Activated T-cell treated with anti-CD3 and anti-CD28 coated beads for 4 hours (primary cell): ENCODE results near the gene SOAT2.

Experiments used
- DNase-seq: peaks from one replicate; pipeline ENCODE4 v3.0.0-alpha.2; 2020

SOAT2 gene

DNA sequence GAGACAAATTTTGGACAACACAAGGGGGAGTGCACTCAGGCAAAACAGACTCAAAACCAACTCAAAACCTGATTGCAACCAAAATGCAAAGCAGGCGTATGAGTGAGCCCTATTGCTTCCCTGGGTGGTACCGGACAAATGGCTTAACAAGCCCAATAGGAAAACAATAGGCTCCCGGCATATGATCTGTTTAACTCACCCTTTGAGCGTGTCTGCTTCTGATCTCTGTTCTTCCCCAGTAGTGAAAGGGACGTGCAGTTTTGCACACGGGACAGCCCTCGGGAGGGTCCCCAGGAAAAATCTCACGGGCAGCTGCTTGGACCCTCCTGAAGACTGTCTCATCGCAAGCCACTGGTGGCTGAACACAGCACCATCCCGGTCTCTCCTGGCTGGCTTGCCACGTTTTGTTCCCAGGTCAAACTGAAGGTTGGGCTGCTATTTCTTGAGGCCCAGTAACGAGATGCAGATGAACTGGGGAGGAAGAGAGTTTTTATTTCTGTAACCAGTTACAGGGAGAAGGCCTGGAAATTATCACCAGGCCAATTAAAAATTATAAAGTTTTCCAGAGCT is 9.9 kb downstream of the SOAT2 start:
- DNase-seq = no peak

DNA sequence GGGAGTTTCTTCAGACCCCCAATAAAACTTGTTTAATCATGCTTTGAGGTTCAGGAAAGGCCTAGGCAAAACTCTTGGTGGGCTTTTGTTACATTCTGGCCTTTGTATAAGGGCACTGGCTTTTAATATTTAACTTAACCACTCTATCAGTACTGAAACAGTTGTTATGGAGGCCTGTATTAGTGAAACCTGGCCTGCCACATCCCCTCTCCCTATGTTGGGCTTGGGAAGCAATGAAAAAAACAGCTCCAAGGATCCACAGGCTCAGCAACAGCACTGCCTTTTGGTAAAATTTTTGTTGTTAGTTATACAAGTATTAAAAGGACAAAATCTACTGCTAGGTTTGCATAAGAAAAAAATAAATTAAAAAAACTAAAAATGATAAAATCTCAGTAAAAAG is 10.7 kb downstream of the SOAT2 start:
- DNase-seq = no peak

DNA sequence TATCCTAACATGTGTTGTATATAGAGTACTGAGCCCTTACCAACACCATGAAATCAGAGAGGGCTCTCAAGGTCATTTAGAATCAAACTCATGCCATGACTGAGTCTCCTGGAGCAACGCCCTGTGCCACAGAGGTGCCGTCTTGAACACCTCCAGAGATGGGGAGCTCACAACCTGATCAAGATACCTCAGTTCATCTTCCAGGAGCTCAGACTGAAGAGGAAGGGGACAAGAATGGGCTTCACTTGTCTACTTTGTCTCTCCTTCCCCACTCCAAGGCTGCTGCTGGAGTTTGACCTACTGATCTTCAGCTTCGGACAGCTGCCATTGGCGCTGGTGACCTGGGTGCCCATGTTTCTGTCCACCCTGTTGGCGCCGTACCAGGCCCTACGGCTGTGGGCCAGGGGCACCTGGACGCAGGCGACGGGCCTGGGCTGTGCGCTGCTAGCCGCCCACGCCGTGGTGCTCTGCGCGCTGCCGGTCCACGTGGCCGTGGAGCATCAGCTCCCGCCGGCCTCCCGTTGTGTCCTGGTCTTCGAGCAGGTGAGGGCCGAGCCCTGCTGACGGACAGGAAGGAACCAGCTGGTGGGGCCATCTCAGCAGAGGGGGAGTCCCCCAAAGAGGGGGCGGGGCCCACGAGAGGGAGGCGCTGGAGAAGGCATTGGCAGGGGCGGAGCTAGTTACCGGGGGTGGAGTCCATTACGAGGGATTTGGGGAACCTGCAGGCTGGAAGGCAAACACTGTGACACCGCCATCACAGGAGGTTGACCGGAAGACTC is 12.0 kb downstream of the SOAT2 start:
- DNase-seq = no peak

DNA sequence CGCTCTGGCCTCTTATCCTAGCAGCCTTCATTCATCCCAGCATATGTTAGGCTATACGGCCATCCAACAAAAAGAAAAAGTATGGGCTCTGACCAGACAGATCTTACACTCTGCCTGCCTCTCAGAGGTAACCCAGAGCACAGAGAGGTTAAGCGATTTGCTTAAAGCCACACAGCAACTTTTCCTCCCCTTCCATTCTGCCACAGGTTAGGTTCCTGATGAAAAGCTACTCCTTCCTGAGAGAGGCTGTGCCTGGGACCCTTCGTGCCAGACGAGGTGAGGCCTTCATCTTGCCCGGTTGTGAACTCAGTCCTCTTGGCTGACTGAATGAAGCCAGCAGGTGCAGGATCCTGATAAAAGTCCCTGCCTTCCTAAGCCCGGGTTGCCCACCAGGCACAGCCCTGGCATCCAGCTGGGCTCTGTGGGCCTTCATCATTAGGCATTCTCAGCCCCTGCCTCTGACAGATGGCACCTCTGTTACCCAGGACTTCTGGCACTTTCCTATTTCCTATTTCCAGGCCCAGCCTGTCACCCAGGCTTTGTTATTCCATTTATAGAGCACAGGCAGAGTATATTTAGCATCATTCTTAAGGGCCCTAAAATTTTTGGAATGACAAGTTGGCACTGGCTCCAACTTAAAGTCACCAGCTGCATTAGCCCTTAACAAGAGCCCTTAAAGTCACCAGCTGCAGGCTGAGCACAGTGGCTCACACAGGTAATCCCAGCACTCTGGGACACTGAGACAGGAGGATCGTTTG is 12.8 kb downstream of the SOAT2 start:
- no peak for DNase-seq

DNA sequence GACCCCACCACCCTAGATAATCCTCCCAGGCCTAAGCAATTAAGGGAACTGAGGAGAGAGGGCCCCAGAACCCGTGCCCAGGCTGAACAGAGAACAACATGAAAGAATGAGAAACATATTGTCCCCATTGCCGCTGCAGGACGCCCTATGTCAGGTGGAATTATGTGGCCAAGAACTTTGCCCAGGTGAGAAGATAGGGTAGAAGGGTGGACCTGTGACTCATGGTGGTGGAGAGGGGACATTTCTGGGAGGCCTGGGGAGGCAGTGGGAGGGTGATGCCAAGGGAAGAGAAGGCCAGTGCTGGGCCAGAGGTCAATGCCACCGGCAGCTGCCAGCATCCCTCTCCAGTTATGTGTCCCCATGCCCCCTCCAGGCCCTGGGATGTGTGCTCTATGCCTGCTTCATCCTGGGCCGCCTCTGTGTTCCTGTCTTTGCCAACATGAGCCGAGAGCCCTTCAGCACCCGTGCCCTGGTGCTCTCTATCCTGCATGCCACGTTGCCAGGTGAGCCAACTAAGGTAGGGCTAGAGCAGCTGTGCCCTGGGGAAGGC is 15.5 kb downstream of the SOAT2 start:
- no peak for DNase-seq

DNA sequence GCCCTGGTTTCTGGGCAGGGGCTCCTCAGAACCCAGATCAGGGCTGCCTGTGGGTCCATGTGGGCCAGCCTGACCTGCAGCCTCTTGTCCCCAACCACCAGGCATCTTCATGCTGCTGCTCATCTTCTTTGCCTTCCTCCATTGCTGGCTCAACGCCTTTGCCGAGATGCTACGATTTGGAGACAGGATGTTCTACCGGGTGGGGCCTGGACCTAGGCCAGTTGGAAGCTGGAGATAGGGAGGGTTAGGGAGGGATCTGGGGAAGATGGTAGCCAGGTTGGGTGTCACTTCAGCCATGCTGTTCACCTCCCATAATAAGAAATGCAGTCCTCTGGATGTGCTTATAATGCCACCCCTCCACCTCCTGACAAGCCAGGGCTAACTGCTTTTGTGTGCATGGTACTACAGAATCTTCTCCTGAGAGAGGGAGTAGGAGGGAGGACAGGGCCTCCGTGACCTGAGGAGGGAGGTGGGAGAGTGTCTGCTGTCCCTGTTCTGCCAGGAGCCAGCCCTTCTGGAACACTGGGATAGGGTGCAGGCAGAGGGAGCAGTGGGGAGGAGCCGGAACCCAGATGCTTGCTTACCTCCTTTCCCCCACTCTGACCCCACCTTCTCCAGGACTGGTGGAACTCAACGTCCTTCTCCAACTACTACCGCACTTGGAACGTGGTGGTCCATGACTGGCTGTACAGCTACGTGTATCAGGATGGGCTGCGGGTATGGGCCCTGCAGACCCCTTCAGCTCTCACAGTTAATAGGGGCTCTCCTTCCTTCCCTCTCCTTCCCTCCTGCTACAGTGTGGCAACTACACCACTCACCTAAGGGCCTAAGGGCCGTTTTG is 17.6 kb downstream of the SOAT2 start:
- DNase-seq = no peak

DNA sequence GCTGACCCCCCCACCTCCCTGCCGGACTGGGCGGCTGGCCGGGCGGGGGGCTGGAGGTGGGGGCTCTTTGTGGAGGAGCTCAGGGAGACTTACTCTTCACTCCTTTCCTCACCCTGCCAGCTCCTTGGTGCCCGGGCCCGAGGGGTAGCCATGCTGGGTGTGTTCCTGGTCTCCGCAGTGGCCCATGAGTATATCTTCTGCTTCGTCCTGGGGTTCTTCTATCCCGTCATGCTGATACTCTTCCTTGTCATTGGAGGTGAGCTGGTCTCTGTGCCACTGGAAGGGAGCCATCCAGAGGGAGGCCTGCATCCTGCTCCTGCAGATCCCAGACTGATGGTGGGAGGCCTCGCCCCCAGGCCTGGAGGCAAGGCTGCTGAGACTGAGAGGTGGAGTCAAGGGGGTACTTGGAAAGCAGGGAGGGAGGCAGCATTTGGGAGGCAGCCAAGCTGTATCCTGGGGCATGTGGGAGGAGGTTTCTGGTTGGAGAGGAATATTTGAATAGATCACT is 19.7 kb downstream of the SOAT2 start:
- no peak for DNase-seq

DNA sequence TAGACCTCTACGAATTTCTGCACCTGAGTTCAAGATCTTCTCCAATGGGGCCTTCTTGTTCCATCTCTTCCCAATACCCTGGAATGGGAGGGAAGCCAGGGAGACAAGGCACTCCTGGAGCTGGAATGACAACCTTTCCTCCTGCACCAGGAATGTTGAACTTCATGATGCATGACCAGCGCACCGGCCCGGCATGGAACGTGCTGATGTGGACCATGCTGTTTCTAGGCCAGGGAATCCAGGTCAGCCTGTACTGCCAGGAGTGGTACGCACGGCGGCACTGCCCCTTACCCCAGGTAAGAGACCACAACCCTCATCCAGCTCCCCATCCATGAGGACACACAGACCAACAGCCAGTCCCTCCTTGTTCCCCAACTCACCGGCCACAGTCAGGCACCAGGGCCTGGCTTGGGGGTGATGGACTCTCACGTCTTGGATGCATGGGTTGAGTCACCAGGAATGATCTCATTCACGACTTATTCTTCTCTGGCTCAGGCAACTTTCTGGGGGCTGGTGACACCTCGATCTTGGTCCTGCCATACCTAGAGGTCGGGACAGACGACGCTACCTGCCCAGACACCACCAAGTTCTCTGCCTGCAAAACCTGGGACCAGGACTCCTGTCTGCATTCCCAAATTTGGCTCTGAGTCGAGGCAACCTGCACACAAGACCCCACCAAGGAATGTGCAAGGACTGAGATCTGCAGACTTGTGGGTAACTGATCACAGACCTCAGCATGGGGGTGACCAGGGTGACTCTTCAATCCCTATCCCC is 20.5 kb downstream of the SOAT2 start:
- no peak for DNase-seq

DNA sequence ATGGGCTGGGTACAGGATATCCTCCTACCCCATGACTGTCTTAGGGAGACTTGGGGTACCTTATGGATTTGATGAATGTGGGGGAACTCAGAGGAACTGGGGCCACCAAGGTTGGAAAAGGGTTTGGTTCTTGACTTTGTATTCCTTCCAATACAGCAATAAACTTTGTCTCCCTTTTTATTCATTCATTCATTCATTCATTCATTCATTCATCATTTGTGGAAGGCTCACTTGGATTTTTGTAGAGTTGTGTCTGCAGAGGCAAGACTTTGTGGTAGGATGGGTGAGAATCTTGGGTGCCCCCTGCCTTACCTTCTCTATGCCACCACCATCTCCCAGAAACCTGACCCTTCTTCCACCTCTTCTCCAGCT is 21.1 kb downstream of the SOAT2 start:
- no peak for DNase-seq

DNA sequence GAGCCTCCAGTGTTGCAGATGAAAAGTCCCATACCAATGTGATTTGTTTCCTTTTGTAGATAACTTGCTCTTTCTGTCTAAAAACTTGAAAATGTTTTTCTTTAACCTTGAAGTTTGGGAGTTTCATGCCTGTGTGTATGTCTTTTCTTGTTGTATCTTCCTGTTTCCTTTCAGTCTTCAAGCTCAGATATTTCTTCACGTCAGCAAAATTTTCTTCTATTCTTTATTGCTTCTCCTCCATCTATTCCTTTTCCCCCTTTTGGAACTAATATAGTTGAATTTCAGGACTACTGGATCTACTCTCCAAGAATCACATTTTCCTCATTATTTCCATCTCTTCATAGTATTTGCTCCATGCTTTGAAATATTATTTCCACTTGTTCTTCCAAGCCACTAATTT is 23.9 kb downstream of the SOAT2 start:
- no peak for DNase-seq

DNA sequence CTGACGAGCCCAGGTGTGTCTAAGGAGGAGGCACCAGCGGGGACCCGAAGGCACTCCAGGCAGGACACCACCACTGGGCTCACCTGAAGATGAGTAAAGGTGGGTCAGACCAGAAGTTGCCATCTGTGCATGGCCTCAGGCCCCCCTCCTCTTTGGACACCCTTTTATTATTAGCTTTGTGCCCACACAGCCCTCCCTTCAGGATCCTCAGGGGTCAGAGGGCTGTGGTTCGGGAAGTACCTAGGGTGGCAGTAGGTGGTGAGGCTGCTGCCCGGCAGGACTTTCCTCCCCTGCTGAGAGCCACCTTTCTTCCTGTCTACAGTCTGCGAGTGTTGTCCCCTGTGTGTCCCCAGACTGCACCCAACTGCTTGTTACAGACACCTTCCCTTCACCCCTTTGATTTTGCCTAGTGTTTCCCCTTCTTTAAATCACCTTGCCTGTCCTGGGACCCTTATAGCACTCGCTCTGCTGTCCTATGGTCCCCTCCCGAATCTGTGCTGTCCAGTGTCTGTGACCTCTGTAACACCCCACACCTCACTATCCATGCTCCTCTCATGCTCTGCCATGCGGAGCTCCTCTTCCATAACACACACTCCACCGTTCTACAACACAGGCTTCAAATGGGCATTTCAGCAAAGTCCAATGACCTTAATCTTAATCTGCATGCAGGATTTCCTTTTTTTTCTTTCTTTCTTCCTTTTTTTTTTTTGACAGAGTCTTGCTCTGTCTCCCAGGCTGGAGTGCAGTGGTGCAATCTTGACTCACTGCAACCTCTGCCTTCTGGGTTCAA is 25.7 kb downstream of the SOAT2 start:
- DNase-seq = no peak

DNA sequence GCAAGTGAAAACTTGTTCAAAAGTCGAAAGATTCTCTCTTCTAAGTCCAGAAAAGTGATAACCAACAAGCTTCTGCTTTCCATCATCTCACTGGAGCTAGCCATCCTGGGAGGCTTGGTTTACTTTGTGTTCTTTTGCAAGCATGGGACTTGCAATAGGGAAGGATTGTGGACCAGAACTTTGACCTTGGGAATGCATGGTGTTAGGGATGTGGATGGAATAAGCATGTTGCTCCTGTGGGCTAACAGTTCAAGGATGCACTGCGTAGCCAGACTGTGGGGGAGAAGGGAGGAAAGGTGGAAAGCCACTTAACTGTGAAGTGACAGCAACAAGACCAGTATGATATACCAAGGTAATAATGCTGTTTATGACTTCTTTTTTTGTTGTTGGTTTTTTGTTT is 28.6 kb downstream of the SOAT2 start:
- no peak for DNase-seq

DNA sequence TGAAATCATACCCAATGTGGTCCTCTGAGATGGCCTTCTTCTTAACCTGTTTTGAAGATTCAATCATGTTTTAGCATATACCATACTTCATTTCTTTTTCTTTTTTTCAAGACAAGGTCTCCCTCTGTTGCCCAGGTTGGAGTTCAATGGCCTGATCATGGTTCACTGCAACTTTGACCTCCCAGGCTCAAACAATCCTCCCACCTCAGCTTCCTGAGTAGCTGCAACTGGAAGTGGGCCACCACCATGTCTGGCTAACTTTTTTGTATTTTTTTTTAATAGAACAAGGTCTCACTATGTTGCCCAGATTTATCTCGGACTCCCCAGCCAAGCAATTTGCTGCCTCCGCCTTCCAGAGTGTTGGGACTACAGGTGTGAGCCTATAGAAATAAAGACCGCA is 30.4 kb downstream of the SOAT2 start:
- no peak for DNase-seq

DNA sequence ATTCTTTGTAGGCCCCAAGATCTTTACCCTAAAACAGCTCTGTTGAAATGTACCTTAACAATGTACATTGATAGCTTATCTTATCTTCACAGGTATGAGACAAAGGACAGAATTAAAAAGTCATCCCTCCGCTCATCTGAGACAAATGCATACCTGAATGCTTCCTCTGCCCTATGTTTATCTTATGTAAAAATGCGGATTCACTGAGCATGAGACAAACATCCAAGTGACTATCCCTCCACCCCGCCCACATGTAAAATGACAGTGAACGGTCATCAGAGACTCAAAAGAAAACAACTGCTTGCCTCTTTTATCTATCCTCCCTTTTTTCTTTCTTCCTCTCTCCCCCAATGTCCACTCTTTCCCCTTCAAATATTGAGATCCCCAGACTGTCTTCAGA is 40.1 kb downstream of the SOAT2 start:
- DNase-seq = no peak

DNA sequence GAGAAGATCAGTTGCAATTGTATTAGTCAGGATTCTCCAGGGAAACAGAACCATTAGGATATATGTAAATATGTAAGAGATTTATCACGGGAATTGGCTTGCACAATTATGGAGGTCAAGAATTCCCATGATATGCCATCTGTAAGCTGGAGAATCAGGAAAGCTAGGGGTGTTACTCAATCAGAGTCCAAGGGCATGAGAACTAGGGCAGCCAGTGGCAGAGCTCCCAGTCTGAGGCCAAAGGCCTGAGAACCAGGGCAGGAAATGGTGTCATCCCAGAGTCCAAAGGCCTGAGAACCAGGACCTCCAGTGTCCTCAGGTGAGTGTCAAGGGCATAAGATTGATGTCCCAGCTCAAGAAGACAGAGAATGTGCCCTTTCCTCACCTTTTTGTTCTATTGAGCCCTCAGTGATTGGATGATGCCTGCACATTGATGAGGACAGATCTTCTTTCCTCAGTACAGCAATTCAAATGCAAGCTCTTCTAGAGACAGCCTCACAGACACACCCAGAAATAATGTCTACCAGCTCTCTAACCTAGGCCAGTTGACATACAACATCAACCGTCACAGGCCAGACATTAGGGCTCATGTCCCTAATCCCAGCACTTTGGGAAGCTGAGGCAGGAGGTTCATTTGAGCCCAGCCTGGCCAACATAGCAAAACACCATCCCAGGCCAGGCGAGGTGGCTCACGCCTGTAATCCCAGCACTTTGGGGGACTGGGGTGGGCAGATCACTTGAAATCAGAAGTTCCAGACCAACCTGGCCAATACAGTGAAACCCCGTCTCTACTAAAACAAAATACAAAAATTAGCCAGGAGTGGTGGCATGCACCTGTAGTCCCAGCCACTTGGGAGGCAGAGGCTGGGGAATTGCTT is 42.3 kb downstream of the SOAT2 start:
- no peak for DNase-seq

DNA sequence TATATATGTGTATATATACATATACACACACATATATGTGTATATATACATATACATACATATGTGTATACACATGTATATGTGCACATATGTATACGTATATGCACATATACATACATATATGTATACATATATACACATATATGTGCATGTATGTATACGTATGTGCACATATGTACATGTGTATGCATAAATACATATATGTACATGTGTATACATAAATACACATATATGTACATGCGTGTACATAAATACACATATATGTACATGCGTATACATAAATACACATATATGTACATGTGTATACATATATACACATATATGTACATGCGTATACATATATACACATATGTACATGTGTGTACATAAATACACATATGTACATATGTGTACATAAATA is 43.9 kb downstream of the SOAT2 start:
- no peak for DNase-seq

DNA sequence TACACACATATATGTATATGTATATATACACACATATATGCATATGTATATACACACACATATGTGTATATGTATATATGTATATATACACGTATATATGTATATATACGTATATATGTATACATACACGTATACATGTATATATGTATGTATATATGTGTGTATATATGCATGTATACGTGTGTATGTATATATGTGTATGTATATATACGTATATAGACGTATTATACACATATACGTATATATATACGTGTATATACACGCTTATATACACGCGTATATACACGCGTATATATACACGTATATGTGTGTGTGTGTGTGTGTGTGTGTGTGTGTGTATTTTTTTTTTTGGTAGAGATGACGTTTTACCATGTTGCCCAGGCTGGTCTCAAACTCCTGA is 44.4 kb downstream of the SOAT2 start:
- no peak for DNase-seq

DNA sequence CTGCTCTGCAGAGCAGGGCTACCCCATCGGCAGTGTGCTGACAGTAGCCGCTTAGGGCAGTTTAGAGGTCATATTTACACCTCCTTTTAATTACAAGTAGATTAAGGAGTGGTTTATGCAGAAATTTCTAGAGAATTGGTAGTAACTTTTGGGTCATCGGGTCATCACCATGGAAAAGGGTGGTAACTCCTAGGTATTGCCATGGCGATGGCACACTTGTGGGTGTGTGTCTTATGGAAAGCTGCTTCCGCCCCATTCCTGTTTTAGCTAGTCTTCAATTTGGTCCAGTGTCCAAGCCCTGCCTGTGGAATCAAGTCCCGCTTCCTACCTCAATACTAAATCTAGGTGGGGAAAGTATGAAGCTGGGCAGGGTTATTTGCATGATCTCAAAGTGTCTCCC is 47.8 kb downstream of the SOAT2 start:
- no peak for DNase-seq

DNA sequence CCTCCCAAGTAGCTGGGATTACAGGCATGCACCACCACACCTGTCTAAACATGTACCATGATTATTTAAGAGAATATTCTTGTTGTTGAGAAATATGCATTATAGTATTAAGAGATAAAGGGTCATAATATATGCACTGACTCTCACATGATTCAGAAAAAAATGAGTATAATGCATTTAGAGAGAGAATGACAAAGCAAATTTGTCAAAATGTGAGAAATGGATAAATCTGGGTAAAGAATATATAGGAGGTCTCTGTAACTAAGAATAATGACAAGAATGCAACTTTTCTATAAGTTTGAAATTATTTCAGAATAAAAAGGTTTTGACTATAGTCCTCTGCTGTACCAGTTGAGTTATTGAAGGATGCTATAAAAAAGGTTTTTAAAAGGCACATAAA is 49.1 kb downstream of the SOAT2 start:
- no peak for DNase-seq

DNA sequence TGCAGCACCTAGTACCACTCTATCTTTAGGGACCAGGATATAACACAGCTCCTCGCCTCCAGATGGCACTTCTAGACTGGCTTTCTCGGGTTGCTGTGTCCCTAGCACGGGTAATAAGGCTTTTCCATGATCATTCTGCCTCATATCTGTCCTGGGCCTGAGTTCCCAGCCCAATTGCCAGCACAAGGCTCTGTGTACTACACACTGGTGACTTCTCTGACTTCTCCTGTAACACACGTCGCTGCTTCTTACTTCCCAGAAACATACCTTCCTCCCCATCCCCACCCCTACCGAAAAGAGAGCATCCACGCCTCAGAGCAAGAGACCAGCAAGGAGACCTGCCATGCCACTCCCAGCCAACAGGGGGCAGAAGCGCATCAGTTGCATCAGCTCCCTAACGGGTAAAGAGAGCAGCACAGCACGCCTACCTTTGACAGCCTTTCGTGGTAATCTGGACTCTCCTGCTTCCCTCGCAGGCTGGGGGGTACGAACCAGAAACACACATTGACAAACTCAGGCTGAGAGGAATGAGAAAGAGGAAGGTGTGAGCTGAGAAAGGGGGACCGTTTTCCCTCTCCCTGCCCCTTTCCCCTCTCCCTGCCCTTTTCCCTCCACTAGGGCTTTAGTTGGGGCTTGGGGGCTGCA is 56.0 kb downstream of the SOAT2 start:
- peak; percentile 89 for DNase-seq
